ENCODE results near the gene ZNF526. TPM values are rescaled to one million over a fixed set of nuclear protein-coding genes. Genes with fewer than 3 reads are reported as not detected.

Gene ZNF526
- total RNA-seq, 6 experiments from 2014 or later: 1.9 to 3.9 (median 3.4) TPM

DNA sequence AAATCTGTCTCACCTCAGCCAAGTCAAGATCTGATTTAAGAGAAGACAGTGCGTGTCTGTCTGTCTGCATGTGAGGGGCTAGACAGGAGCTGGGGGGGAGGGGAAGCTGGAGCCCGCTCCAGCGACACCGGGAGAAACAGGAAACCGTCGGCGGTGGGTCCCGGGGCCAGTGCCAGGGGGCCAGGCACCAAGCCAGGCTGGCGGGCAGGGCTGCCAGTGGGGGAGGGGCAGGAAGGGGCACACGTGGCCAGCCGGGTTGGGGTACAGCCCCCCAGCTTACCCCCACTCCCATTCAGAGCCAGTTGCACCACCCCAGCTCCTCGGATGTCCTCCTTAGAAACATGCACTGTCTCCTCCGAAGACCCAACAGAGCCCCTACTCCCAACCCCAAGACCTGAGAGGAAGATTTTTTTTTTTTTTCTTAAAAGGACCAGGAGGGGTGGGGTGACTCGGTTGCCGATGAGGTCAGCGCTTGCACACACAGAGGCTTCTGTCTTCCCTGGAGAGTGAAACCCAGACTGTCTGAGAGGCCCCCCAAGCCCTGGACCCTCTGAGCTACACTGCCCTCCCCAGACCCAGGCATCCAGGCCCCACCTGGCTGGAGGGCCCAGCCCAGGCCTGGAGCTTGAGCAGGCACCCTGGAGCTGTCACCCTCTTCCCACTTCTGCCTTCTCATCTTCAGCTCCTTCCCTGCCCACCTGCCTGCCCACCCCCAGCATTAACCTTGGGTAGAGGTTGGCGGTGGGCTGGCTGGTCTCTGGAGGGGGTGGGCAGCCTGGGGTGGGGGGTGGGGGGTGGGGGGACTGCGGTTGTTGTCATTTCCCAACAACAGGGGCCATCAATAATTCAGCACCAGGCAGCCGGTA is 30.8 kb downstream of the ZNF526 start:
- H3K36me3 ChIP-seq: peaks cover 0 to 16% (median 5%) of the 10 kb centered on the region in 4 donors

DNA sequence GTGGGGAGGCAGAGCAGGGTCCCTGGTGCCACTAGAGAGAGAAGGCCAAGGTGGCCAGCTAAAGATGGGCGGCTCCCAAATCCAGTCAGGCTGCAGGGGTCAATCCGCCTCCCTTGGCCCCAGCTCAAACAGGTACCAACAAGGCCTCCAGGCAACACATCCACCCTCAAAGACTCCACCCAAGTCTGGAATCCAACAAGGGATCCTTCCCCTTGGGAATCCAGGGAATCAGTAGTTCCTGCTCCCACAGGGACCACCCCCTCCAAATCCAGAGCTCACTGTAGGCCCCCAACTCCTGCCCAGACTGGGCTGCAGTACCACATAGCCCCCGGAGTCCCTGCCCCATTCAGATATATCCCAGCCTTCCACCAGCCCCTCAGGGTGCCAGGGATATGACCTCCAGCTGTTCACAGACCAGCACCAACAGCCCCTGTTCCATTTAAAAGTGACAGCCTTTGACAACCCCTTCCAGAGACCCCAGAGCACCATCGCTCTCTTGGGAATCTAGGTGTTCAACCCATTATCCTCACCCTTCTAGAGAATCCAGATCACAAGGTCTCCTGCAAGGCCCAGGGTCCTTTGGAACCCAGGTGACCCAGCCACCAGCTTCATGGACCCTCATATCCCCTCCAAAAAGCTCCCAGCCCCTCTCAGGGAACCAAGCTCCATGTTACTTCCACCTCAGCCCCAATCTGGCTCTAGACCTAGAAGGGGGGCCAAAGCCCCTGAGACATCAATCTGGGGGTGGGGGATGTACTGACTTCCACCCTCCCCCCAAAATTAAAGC is 31.7 kb downstream of the ZNF526 start:
- no peak overlapping the region for H3K4me3 ChIP-seq
- ATAC-seq (no peak), DNase-seq (no peak)
- peak overlapping the region in 2 of 3 donors; percentile 97 to 99 for H3K27ac ChIP-seq
- intact Hi-C loops (cut with DNase I): loop anchor here in 1 of 2 donors (5.0 kb wide), 1 partner anchor 36 kb away; no protein-coding TSS in a partner anchor
- no peak for TF ChIP-seq POLR2A (IDR thresholded peaks at IDR 0.05)
- TF ChIP-seq, protein P1, sequence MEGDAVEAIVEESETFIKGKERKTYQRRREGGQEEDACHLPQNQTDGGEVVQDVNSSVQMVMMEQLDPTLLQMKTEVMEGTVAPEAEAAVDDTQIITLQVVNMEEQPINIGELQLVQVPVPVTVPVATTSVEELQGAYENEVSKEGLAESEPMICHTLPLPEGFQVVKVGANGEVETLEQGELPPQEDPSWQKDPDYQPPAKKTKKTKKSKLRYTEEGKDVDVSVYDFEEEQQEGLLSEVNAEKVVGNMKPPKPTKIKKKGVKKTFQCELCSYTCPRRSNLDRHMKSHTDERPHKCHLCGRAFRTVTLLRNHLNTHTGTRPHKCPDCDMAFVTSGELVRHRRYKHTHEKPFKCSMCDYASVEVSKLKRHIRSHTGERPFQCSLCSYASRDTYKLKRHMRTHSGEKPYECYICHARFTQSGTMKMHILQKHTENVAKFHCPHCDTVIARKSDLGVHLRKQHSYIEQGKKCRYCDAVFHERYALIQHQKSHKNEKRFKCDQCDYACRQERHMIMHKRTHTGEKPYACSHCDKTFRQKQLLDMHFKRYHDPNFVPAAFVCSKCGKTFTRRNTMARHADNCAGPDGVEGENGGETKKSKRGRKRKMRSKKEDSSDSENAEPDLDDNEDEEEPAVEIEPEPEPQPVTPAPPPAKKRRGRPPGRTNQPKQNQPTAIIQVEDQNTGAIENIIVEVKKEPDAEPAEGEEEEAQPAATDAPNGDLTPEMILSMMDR (IDR thresholded peaks at IDR 0.05): no peak
- 60% methylated on average over 2 of the region's 4 CpGs for WGBS (ENCODE audit: insufficient coverage, low coverage, low lambda C conversion rate, missing lambda C conversion rate)
- H3K36me3 ChIP-seq: peaks cover 0 to 16% (median 5%) of the 10 kb centered on the region in 4 donors
- peaks cover 0 to 26% (median 5%) of the 10 kb centered on the region in 4 donors for H3K4me1 ChIP-seq
- no peaks in the 10 kb centered on the region for H3K9me3 ChIP-seq
- no peaks in the 10 kb centered on the region for H3K27me3 ChIP-seq

More for the DNA sequence above, 30.8 kb downstream of the ZNF526 start:
- no peaks in the 10 kb centered on the region for H3K27me3 ChIP-seq
- DNase-seq (peak in 1 of 3 donors; percentile 39), ATAC-seq (no peak)
- TF ChIP-seq, protein P1 (IDR thresholded peaks at IDR 0.05): no peak
- TF ChIP-seq POLR2A (IDR thresholded peaks at IDR 0.05): no peak
- H3K27ac ChIP-seq: peak overlapping the region in 2 of 3 donors; percentile 24 to 47
- H3K4me3 ChIP-seq: no peak overlapping the region
- no peaks in the 10 kb centered on the region for H3K9me3 ChIP-seq
- intact Hi-C loops (cut with DNase I): loop anchor here in 1 of 2 donors (5.0 kb wide), 1 partner anchor 36 kb away; no protein-coding TSS in a partner anchor
- H3K4me1 ChIP-seq: peaks cover 0 to 29% (median 8%) of the 10 kb centered on the region in 4 donors
- 13% methylated on average over 7 of the region's 19 CpGs for WGBS (ENCODE audit: insufficient coverage, low coverage, low lambda C conversion rate, missing lambda C conversion rate)

DNA sequence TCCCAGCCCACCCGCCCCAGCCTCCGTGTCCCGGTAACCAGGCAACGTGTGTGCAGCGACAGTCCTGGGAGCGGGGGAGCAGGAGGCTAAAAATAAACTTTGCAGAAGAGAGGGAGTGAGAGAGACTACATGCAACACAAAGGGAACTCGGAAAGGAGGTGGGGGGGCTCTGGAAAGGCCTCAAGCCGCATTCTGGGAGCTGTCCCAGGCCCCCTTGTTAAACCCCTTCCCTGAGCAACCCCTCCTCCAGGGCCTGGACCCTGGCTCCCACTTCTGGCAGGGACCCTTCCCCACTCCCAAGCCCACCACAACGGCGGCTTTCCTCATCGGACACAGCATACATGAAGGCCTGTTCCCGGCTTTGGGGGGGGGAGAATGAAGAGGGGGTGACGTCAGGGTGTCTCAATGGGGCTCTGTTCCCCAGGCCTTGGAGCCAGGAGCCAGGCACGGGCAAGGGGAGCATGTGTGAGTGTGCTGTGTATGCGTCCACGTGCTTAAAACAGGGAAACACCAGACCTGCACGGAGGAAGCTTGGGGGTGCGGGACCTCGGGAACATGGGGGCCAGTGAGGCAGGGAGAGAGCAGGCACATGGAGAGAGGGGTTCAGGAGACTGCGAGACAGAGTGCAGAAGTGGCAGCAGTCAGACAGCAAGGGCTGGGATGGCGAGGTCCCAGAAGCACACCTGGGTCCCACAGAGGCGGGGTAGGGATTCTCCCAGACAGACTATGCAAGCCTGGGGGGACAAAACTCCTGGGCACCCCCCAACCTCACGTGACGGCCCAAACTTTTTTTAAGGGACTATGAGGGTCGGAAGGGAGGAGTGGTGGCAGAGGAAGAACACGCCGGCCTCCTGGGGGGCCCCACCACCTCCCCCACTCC is 32.5 kb downstream of the ZNF526 start:
- DNase-seq (peak in 2 of 3 donors; percentile 30 to 56), ATAC-seq (no peak)
- peaks cover 0 to 16% (median 5%) of the 10 kb centered on the region in 4 donors for H3K36me3 ChIP-seq
- TF ChIP-seq, protein P1 (IDR thresholded peaks at IDR 0.05): no peak
- TF ChIP-seq POLR2A (IDR thresholded peaks at IDR 0.05): no peak
- 9% methylated on average over 26 of the region's 27 CpGs for WGBS (ENCODE audit: insufficient coverage, low coverage, low lambda C conversion rate, missing lambda C conversion rate)
- peak overlapping the region; percentile 86 to 99 (median 98) for H3K4me3 ChIP-seq
- peaks cover 0 to 26% (median 5%) of the 10 kb centered on the region in 4 donors for H3K4me1 ChIP-seq
- no peaks in the 10 kb centered on the region for H3K9me3 ChIP-seq
- no peaks in the 10 kb centered on the region for H3K27me3 ChIP-seq
- intact Hi-C loops (cut with DNase I): loop anchor here in 1 of 2 donors (5.0 kb wide), 1 partner anchor 35 kb away; no protein-coding TSS in a partner anchor
- peak overlapping the region; percentile 97 to 99 (median 99) for H3K27ac ChIP-seq
